22Rv1 (cell line): ENCODE measurements around the gene JPT2.

Source experiments
- H3K27ac ChIP-seq: fragments of 450-650 bp; 2 replicates; pipeline ENCODE4 v1.5.1; 2017
- ZFX ChIP-seq: fragments of 450-650 bp; IDR thresholded peaks from 2 replicates; pipeline ENCODE4 v1.6.1; 2017; ENCODE audit warnings: antibody characterized with exemption, borderline replicate concordance
- TF ChIP-seq, protein P1 (sequence below): fragments of 450-650 bp; IDR thresholded peaks from 2 replicates; pipeline ENCODE4 v1.5.1; 2017; ENCODE audit warnings: mild to moderate bottlenecking

Gene JPT2

DNA sequence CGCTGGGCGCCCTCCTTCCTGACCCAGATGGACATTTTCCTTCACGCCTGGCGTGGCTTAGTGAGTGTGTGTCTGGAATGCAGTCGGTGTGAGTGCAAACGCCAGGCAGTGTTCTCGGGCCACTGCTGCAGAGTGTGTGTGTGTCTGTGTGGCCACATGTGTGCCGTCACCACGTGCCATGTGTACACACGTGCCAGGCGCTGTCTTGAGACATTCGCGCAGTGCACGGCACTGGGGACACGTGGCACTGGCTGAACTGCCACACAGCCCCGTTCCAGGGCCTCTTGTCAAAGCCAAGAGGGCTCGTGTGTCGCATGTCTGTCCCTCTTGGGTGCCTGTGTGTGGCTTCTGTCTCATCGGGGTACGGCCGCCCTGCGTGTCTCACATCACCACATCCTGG is 56.7 kb downstream of the JPT2 start:
- TF ChIP-seq, protein P1, sequence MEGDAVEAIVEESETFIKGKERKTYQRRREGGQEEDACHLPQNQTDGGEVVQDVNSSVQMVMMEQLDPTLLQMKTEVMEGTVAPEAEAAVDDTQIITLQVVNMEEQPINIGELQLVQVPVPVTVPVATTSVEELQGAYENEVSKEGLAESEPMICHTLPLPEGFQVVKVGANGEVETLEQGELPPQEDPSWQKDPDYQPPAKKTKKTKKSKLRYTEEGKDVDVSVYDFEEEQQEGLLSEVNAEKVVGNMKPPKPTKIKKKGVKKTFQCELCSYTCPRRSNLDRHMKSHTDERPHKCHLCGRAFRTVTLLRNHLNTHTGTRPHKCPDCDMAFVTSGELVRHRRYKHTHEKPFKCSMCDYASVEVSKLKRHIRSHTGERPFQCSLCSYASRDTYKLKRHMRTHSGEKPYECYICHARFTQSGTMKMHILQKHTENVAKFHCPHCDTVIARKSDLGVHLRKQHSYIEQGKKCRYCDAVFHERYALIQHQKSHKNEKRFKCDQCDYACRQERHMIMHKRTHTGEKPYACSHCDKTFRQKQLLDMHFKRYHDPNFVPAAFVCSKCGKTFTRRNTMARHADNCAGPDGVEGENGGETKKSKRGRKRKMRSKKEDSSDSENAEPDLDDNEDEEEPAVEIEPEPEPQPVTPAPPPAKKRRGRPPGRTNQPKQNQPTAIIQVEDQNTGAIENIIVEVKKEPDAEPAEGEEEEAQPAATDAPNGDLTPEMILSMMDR, result no peak
- TF ChIP-seq ZFX, result no peak
- H3K27ac ChIP-seq, result no peak overlapping the region

DNA sequence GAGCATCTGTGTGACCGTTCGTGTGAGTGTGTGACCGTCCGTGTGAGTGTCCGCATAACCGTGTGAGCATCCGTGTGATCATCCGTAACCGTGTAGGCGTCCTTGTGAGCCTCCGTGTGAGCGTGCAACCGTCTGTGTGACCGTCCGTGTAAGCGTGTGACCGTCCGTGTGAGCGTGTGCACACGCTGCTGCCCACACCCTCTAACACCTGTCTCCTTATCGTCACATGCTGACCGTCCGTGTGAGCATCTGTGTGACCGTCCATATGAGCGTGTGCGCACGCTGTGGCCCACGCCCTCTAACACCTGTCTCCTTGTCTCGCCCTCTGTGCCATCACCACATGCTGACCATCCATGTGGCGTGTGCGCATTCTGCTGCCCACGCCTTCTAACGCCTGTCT is 62.2 kb downstream of the JPT2 start:
- TF ChIP-seq, protein P1, result no peak
- no peak for TF ChIP-seq ZFX

DNA sequence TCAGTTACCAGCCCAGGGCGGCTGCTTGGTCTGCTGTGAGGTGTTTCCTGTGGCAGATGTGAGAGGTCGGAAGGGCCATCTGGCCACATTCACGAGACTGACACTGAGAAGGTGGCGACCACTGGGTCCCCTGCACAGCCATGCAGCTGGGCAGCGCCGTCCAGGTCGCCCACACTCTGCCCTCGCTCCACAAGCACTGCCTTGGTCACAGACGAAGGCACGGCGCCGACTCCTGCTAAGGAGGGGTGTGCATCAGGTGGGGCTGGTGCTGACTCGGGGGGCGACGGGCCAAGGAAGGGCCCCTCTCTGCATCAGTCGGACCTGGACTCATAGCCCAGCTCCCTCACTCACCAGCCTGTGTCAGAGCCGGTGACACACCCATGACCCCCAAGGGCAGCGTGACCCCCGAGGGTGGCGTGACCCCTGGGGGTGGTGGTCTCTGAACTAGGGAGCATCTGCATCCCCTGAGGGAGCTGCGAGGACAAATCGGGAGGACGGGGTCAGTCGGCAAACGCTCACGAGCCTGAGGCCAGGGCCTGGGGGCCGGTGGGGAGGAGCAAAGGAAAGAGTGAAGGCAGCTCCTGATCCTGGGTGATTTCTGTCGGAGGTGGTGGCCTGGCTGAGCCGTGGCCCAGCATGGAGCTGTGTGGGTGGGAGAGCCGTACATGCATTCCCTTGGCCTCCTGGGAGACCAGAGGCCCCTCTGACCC is 62.9 kb downstream of the JPT2 start:
- no peak for TF ChIP-seq ZFX
- TF ChIP-seq, protein P1, result no peak
- H3K27ac ChIP-seq, result no peak overlapping the region

More for the DNA sequence above, 62.2 kb downstream of the JPT2 start:
- H3K27ac ChIP-seq, result no peak overlapping the region

DNA sequence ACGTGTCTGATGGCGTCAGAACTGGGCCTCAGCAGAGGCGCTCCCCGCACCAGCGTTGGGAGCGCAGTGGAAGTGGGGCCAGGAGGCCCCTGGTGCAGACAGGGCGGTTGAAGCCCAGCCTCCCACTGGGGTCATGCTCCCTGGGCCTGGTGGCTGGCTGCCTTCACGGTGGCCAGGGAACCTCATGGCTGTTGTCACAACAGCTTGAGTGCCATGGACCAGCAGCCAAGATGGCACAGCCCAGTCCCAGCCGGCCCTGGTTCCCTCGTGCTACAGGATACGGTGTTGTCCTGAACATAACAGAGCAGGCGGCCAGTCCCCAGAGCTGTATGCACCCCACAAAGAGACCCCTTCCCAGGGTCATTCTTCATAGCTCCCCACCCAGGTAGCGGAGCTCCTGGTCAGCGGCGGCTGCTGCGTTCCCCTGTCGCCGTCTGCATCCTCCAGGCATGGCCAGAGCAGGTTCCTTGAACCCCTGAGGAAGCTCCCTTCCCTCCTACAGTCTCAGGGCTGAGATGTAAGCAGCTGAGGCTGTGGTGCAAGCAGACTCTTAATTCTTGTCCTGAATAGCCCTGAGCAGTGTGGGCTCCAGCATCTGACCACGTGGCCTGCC is 63.6 kb downstream of the JPT2 start:
- H3K27ac ChIP-seq, result no peak overlapping the region
- TF ChIP-seq, protein P1, result no peak
- TF ChIP-seq ZFX, result no peak

DNA sequence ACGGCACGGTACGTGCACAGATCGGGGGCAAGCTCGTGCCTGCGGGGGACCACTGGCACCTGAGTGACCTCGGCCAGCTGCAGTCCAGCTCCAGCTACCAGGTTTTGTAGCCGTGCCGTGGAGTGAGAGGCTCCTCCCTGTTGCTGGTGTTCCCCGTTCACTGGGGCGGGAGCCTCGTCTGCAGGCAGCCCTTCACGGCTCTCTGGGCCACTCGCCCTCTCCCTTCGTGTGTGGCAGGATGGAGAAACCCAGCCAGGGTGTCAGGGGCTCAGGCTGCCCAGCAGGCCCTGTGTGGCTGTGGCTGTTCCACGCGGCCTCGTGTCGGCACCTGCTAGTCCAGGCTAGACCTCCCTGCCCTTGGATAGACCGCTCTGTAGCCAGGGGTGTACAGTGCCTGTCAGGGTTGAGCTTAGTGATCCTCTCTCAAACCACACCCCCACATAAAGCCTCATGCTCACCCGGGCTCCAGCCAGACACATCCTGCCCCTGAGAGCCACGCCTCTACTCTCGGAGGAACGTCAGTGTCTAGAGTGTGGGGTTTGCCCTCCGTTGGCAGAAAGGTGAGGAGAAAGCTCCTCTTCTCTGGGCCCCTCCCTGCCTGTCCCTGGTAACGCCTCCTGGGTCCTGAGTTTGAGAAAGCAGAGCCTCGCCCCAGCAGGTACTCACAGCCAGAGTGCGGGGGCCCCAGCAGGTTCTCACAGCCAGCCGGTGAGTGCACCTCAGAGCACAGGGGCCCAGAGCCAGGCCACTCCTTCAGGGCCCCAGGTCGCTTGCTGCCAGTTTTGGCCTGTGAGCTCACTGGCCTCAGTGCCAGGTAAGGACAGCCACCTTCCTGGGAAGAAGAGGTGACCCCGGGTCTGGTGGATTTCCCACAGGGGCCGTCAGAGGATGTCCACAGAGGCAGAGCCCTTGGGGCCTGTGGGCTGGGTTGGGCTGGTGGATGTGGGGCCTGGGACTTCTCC is 65.6 kb downstream of the JPT2 start:
- H3K27ac ChIP-seq, result no peak overlapping the region
- no peak for TF ChIP-seq ZFX
- TF ChIP-seq, protein P1, result no peak

DNA sequence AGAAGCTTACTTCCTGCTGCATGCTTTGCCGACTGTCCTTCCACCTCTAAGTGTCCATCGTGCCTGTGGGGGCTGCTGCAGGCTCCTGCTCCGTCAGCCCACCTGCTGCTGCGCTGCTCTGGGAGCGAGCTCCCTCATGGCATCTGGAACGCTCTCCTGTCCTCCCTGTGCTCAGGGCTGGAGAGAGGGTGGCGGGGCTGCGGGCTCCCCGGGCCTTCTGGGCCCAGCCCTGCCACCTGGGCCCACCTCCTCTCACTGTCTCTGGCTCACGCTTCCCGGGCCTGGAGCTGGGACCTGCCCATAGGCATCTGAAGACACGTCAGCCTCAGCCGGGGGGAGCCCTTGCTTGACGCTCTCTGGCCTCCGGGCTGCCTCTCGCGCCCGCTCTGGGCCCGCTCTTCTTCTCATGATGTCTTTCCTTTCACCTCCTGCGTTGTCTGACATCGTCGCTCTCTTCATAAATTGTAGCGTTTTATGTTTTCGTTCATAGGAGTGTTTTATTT is 66.3 kb downstream of the JPT2 start:
- TF ChIP-seq ZFX, result no peak
- TF ChIP-seq, protein P1, result no peak
- H3K27ac ChIP-seq, result no peak overlapping the region
